Stomach (tissue), 9 donors: ENCODE data around the gene PLXNA2. TPM values are rescaled to one million over a fixed set of nuclear protein-coding genes. Genes with fewer than 3 reads are reported as not detected.

Source experiments
- DNase-seq, 2 donors: peaks; one replicate each; pipeline versions ENCODE4 v3.0.0 to v3.0.0-alpha.2; 2013 to 2019
- H3K27ac ChIP-seq, 5 donors: fragments of 200-600 bp in 4 of 5; sonication (generic) in 4 of 5; one replicate each; pipeline ENCODE4 v1.5.1; 2013 to 2019; ENCODE audit warnings: mild to moderate bottlenecking in 1 of 5, moderate library complexity in 1 of 5
- H3K27me3 ChIP-seq, 3 donors: fragments of 200-600 bp; sonication (generic); one replicate each; pipeline ENCODE4 v1.5.1; 2017 to 2019; ENCODE audit warnings: mixed run types in 1 of 3
- H3K36me3 ChIP-seq, 4 donors: fragments of 200-600 bp; sonication (generic); 1 replicate in 3 of 4; 2 replicates in 1 of 4; pipeline ENCODE4 v1.5.1; 2016 to 2019
- H3K4me1 ChIP-seq, 4 donors: fragments of 200-600 bp; sonication (generic); one replicate each; pipeline ENCODE4 v1.5.1; 2016 to 2019
- H3K4me3 ChIP-seq, 4 donors: fragments of 200-600 bp; sonication (generic) in 3 of 4; one replicate each; pipeline ENCODE4 v1.5.1; 2016 to 2019; ENCODE audit warnings: mild to moderate bottlenecking in 1 of 4
- H3K9me3 ChIP-seq, 4 donors: fragments of 200-600 bp; sonication (generic); one replicate each; pipeline ENCODE4 v1.5.1; 2016 to 2019
- CTCF ChIP-seq, 7 experiments: fragments of 450-650 bp in 4 of 7; fragments of 200-600 bp in 3 of 7; sonication (generic) in 3 of 7; IDR thresholded peaks; one replicate each; pipeline ENCODE4 v1.5.1; 2016 to 2019; ENCODE audit warnings: antibody characterized with exemption in 7 of 7, control low read depth in 2 of 7, mild to moderate bottlenecking in 1 of 7
- EP300 ChIP-seq: sonication (generic); formaldehyde crosslinking; IDR thresholded peaks from one replicate; pipeline ENCODE4 v1.6.1; 2017; ENCODE audit warnings: antibody characterized with exemption
- POLR2A ChIP-seq, 4 donors: fragments of 450-650 bp; IDR thresholded peaks; one replicate each; pipeline ENCODE4 v1.6.1; 2016; ENCODE audit warnings: antibody characterized with exemption in 4 of 4, control low read depth in 2 of 4, mild to moderate bottlenecking in 1 of 4, moderate library complexity in 1 of 4
- POLR2AphosphoS5 ChIP-seq, 3 donors: sonication (generic); formaldehyde crosslinking; IDR thresholded peaks; one replicate each; pipeline ENCODE4 v1.6.1; 2016; ENCODE audit warnings: antibody characterized with exemption in 3 of 3
- WGBS, 5 donors: extraction: QIAGEN DNeasy Blood & Tissue Kit in 3 of 5; methylation state at CpG; one replicate each; pipeline versions ENCODE4 v1.1.5 to v1.1.7; 2013 to 2018; 5-methylcytosine and 5-hydroxymethylcytosine counted together
- intact Hi-C: fragments of 100-400 bp; cut with DNase I; formaldehyde crosslinking; loops from one replicate; pipeline ENCODE4 v1.15.1; 2023; ENCODE audit warnings: low total_unique reads
- polyA plus RNA-seq, 3 donors: library from polyadenylated mRNA; stranded (reverse); fragments of 200-250 nt; gene quantifications; one replicate each; pipeline ENCODE4 v1.2.3, GENCODE V29; 2013
- total RNA-seq, 5 donors: library from RNA; depleted of rRNA; stranded (reverse); fragments of >200 nt; gene quantifications; one replicate each; pipeline versions ENCODE4 v1.1.0 to v1.2.3, GENCODE V29; 2014 to 2016
- donor health status: healthy with polysubstance abuse.
- donor health status: Bipolar disorder and iron deficiency.
- donor health status: healthy.

The PLXNA2 gene
- total and polyA plus RNA-seq, 8 donors, result 2.7 to 185 (median 28.7) TPM

DNA sequence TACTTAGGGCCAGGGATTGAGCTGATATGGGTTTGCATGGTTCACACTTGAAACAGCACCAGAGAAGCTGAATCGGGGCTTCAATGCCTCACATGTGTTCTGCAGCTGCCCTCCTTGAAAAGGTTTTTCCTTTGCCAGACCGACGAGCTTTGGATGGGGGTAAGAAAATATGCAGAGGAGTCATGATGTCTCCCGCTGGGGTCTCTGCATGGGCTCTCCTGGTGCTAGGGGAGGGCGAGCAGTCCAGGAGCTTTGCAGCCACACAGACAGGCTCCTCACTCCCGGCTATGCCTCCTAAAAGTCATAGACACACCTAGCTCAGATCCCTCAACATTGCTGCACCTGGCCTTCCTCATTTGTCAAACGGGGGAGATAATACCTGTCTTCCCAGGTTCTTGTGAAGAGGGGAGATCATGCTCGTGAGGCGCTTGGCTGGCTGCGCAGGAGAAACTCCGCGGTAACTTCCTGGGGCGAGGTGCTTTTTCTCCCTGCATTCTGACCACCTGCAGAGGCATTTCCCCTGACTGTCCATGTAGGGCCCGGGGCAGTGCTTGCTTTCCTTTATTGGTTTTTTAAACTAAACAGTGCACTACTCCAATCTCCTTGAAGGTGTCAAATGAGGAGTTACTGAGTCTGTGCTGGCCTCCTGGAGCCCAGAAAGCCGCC, 112.4 kb downstream of the PLXNA2 start:
- no peaks in the 10 kb centered on the region for H3K9me3 ChIP-seq
- TF ChIP-seq POLR2A (IDR thresholded peaks at IDR 0.05) (no peak), EP300 (no peak), CTCF (IDR thresholded peaks at IDR 0.05) (no peak), POLR2AphosphoS5 (IDR thresholded peaks at IDR 0.05) (no peak)
- peak overlapping the region in 4 of 5 donors; percentile 15 to 68 (median 46) for H3K27ac ChIP-seq
- no peaks in the 10 kb centered on the region for H3K27me3 ChIP-seq
- intact Hi-C loops, result loop anchor here (10.0 kb wide), 1 partner anchor 113 kb away; the partner anchor contains the start of gene PLXNA2
- no peak overlapping the region for H3K4me3 ChIP-seq
- H3K4me1 ChIP-seq, result peaks cover 17 to 58% (median 37%) of the 10 kb centered on the region in 4 donors
- no peak for DNase-seq
- peaks cover 0 to 6% (median 2%) of the 10 kb centered on the region in 4 donors for H3K36me3 ChIP-seq
- WGBS, 5 donors, result 34 to 45% (median 40%) methylated on average over 14 to 15 of the region's 15 CpGs

GRCh38 chr1:208129487-208129886, 114.7 kb downstream of the PLXNA2 start:
- Histone ChIP-seq H3K36me3 (peaks cover 0 to 13% (median 7%) of the 10 kb centered on the region in 4 donors), H3K27me3 (no peaks in the 10 kb centered on the region), H3K27ac (no peak overlapping the region), H3K9me3 (no peaks in the 10 kb centered on the region), H3K4me1 (peaks cover 17 to 37% (median 23%) of the 10 kb centered on the region in 4 donors), H3K4me3 (no peak overlapping the region)
- TF ChIP-seq EP300 (no peak), POLR2AphosphoS5 (IDR thresholded peaks at IDR 0.05) (no peak), POLR2A (IDR thresholded peaks at IDR 0.05) (no peak), CTCF (IDR thresholded peaks at IDR 0.05) (no peak)
- WGBS, 5 donors, result 84 to 91% (median 88%) methylated on average over 1 of the region's 1 CpG
- no peak for DNase-seq
- intact Hi-C loops, result no loop called here

DNA sequence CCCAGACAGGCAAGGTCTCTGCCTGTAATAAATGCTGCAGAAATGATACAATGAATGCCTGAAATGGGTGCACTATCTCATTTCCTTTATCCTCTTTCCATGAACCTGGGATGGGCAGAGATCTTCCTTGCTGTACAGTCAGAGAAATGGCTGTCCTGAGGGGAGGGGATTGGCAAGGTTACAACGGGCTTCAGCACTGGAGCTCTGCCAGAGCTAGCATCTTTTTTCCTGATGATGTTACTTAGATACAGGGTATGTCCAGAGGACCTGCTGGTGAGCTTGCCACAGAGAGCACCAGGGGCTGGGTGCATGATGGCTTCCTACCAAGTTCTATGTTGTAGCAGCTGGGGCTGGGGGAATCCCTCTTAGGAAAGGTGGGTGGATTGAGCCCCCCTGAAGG, 115.1 kb downstream of the PLXNA2 start:
- Histone ChIP-seq H3K9me3 (no peaks in the 10 kb centered on the region), H3K27ac (no peak overlapping the region), H3K36me3 (peaks cover 0 to 13% (median 7%) of the 10 kb centered on the region in 4 donors), H3K27me3 (no peaks in the 10 kb centered on the region), H3K4me3 (no peak overlapping the region), H3K4me1 (peaks cover 13 to 33% (median 21%) of the 10 kb centered on the region in 4 donors)
- intact Hi-C loops, result no loop called here
- no peak for DNase-seq
- WGBS, 5 donors, result 5 to 33% (median 20%) methylated on average over 1 of the region's 1 CpG; no CpG with 5 or more reads in 1 of the 5 donors
- no peak for TF ChIP-seq POLR2AphosphoS5 (IDR thresholded peaks at IDR 0.05)
- TF ChIP-seq CTCF (IDR thresholded peaks at IDR 0.05), result no peak
- no peak for TF ChIP-seq POLR2A (IDR thresholded peaks at IDR 0.05)
- no peak for TF ChIP-seq EP300

DNA sequence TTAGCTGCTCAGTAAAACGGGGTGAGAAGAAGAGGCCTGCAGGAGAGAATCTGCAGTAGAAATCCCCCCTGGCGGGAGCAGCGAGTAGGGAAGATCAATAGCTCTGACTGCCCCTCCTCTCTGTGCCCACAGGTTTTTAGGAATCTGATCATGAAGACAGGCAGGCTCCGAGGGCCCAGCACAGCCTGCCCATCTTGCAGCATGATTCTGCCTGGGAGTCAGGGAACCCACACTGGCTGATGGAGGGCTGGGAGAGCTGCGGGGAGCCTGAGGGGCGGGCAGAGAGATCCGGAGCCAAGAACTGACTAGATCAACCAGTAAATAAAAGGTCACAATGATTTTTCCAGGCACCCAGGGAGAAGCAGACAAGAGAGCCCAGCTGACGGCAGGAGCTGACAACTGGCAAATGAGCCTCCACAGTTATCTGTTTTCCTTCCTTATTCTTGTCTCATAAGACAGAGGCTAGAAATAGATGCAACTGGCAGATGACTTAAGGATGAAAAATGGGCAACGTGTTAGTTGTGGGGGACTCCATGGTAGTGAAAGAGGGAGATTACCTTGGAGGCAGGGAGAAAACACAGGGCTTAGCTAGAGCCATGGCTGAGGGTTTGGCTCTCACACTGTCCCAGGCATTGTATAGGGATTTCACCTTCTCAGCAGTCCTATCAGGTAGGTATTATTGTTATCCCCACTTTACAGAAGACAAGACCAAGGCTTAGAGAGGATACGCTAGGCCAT, 116.2 kb downstream of the PLXNA2 start:
- intact Hi-C loops, result no loop called here
- no peak overlapping the region for H3K4me3 ChIP-seq
- WGBS, 5 donors, result 69 to 87% (median 75%) methylated on average over 10 of the region's 10 CpGs
- peaks cover 10 to 25% (median 18%) of the 10 kb centered on the region in 4 donors for H3K4me1 ChIP-seq
- peaks cover 0 to 13% (median 7%) of the 10 kb centered on the region in 4 donors for H3K36me3 ChIP-seq
- H3K9me3 ChIP-seq, result no peaks in the 10 kb centered on the region
- H3K27ac ChIP-seq, result no peak overlapping the region
- no peaks in the 10 kb centered on the region for H3K27me3 ChIP-seq
- TF ChIP-seq EP300, result no peak
- TF ChIP-seq POLR2A (IDR thresholded peaks at IDR 0.05), result no peak
- TF ChIP-seq POLR2AphosphoS5 (IDR thresholded peaks at IDR 0.05), result no peak
- TF ChIP-seq CTCF (IDR thresholded peaks at IDR 0.05), result no peak
- DNase-seq, result no peak
